Germinal center (tissue), 1 donor: Measurements from ENCODE around the gene PROK1.
"Not testable (repeated sequence)": the region's sequence is repeated elsewhere in the genome, so short reads cannot be mapped to it uniquely, and the experiment has no call there.

Source experiments
- DNase-seq: peaks from one replicate; pipeline ENCODE4 v3.0.0; 2012; ENCODE audit warnings: mixed read lengths, low spot score

Gene PROK1

DNA sequence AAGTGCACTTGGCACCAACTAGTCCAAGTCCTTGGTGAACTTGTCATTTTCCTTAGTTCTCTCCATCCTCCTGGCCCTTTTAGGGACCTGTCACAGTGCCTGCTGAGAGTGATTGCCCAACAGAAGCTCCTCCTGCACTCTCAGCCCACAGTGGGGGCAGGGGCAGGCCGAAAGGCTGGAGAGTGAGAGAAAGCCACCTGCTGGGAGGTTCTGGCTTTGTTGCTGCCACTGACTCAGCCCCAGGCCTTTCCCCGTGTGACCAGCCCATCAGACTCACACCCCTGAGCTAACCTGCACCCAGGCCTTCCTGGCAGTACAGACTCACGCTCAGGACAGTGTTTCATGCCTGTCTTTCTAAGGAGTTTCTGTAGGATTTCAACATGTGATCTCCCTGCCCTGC lies 17.1 kb upstream of the PROK1 start:
- DNase-seq, result no peak

DNA sequence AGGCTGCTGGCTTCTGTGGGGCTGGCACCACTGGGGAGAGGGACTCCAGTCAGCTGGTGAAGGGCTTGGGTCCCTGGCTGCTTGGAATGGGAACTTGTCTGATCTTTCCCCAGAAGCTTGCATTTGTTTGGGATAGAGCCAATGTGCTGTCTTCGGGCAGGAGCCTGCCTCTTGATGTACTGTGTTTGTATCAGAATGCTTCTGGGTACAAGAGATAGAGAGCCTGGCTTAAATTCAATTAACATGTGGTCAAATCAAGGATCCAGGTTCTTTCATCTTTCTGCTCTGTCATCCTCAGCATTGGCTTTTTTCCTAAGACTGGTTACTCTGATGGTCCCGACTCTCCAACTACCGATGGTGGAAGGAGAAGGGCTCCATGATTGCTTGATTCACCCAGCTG lies 16.0 kb upstream of the PROK1 start:
- DNase-seq, result no peak

GRCh38 chr1:110436635-110437034 lies 14.3 kb upstream of the PROK1 start:
- no peak for DNase-seq

GRCh38 chr1:110437645-110438299 lies 13.2 kb upstream of the PROK1 start:
- not testable (repeated sequence) for DNase-seq

- DNase-seq, result no peak
Measured at GRCh38 chr1:110438893-110439292, 12.1 kb upstream of the PROK1 start.

- not testable (repeated sequence) for DNase-seq
Measured at GRCh38 chr1:110439873-110440272, 11.1 kb upstream of the PROK1 start.

DNA sequence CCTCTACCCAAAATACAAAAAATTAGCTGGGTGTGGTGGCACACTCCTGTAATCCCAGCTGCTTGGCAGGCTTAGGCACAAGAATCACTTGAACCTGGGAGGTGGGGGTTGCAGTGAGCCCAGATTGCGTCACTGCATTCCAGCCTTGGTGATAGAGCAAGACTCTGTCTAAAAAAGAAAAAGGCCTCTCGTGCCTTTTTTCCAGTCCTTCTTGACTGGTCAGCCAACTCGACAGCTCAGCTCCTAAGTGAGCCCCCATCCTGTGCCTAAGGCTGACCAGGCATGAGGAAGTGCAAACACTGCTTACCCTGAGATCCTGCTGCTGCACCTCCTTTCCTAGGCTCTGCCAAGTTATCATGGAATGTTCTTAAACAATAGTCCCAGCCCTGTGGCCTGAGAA lies 10.1 kb upstream of the PROK1 start:
- DNase-seq, result no peak

DNA sequence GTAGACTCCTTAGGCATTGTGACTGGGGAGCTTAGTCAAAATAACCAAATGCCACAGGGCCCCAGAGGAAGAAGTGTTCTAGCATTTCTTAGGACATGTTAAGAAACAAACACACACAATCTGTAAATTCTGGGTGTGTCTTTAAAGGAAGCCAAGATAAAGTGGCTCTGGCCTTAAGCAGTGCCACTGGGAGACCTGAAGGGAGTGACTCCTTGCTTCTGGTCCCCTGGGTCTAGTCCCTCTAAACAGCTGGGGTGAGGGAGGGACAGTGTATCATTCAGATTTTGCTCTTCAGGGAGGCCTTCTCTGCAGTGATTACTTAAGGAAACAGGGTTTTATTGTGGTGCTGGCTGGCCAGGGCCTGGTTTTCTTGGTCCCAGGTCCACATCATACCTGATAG lies 9.1 kb upstream of the PROK1 start:
- DNase-seq, result no peak

DNA sequence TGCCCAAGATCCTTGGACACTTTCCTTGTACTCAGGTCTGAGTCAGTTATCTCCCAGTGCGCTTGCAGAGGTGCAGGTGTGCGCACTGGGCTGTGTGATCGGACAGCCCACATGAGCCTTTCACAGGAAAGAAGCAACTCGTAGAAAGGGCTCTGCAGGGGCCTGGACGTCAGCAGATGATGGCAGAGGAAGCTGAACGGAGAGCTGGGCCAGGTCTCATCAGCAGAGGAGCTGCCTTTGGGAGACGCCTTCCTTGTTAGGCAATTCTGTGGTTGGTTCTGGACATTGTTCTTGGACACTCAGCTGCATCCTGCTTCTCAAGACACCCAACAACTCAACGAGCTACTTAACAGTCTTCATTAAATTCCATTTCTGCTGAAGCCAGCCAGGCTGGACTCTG lies 7.5 kb upstream of the PROK1 start:
- no peak for DNase-seq

DNA sequence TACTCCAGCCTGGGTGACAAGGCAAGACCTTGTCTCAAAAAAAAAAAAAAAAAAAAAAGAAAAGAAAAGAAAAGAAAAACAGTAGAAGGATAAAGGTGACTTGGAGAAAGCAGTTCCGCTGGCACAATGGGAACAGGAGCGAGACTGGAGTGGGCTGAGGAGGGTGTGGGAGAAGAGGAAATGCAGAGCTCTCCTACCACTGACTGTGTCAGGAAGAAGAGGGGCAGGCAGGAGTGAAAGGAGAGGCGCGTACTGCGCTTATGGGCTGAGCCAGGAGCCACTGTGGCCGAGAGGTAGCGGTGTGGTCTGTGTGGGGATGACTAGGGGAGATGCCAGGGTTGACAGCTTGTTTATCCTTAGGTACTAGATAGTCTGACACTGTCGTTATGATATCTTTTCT lies 6.4 kb upstream of the PROK1 start:
- no peak for DNase-seq

DNA sequence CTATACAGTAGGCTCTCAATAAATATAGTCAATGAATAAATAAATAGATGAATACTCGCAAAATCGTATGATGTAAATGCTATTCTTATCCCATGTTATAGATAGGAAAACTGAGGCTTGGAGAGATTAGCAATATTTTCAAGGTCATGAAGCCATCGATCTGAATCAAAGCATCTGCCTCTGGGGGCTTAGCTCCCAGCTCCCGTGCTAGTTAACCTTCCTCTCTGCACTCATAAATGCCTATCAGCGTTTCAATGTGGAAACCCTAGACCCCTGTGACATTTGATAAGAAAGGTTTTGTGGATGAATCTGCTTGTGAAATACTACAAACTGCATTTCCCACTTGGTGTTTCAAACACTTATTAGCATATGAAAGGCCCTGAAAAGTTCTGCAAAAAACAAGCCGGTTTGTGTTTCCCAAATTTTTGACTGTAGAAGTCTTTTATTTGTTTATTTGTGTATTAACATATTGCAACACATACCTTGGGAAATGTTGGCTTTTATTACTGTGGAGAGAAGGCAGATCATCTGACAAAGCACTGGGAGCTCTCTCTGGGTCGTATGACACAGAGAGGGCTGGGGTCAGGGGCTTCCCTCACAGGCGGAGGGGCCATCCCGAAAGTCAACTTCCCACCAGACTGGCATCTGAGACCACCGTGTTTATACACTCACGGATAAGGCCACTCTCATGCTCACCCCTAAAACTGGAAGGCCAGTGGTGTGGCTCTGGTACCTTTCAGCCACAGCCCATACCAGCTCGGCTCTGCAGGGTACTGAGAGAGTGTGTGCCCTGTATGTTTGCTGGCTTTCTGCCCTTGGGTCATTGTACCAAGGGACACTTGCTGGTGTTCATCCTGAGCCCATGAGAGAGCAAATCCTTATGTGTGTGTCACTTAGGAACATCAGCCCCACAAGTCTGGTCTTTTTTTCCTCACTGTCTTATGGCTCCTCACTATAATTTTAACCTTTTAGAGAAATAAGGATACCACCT lies 993 bp upstream of the PROK1 start:
- no peak for DNase-seq

GRCh38 chr1:110452330-110452729 lies 1.4 kb downstream of the PROK1 start:
- DNase-seq, result no peak

DNA sequence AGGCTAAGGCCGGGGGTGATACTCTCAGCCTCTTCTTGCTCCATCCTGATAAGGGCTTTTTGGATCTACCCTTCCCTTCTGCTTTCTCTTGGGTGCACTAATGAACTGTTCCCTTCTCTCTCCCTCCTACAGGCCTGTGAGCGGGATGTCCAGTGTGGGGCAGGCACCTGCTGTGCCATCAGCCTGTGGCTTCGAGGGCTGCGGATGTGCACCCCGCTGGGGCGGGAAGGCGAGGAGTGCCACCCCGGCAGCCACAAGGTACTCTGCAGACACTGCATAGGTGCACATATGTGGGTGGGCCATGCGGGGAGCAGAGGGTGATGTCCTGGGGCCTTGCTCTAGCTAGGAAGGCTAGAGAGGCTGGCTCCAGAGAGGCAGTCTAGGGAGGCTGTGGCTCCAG lies 2.9 kb downstream of the PROK1 start:
- DNase-seq, result no peak

GRCh38 chr1:110454328-110454727 lies 3.4 kb downstream of the PROK1 start:
- DNase-seq, result no peak

DNA sequence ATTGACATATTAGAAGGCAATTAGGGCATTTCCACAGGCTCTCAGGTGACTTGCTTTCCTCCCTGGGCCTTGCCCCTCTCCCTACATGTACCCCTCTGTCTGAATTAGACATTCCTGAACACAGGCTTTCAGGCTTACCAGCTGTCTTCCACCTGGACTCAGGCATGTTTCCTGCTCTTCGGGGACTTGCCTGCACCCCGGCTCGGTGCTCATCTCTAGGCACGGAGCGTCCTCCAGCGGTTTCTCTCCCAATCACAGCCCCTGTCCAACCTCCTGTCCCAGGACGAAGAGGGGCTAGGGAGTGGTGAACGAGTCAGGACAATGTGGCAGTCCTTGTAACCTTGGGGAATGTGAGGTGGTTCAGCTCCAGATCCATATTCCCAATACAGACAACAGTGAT lies 4.2 kb downstream of the PROK1 start:
- no peak for DNase-seq

GRCh38 chr1:110457206-110457605 lies 6.3 kb downstream of the PROK1 start:
- no peak for DNase-seq

- DNase-seq, result peak; percentile 83
Measured at GRCh38 chr1:110460253-110461220, 9.6 kb downstream of the PROK1 start.

DNA sequence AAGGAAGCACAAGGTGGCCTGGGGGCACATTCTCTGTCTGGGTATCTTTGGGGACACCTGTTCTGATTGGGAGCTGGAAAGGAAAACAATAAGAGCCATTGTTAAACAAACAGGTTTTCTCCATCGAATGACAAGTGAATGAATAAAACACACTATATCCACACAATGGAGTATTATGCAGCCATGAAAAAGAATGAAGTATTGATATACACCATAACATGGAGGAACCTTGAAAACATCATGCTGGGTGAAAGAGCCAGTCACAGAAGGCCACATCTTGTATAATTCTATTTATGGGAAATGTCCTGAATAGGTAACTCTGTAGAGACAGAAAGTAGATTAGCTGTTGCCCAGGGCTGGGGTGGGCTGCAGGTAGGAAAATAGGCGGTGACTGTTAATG lies 11.1 kb downstream of the PROK1 start:
- DNase-seq, result no peak

GRCh38 chr1:110462964-110463363 lies 12.0 kb downstream of the PROK1 start:
- no peak for DNase-seq

GRCh38 chr1:110463725-110464124 lies 12.8 kb downstream of the PROK1 start:
- no peak for DNase-seq

- no peak for DNase-seq
Measured at GRCh38 chr1:110464340-110464739, 13.4 kb downstream of the PROK1 start.
